ENCODE results near the gene MTUS2.

The MTUS2 gene

GRCh38 chr13:29459813-29460355, 639.7 kb downstream of the MTUS2 start:
- no peak for DNase-seq

GRCh38 chr13:29464105-29464679, 644.1 kb downstream of the MTUS2 start:
- DNase-seq: no peak

- DNase-seq: no peak
Measured at GRCh38 chr13:29465741-29466293, 645.7 kb downstream of the MTUS2 start.

- DNase-seq: no peak
Measured at GRCh38 chr13:29471551-29471950, 651.4 kb downstream of the MTUS2 start.

GRCh38 chr13:29472332-29472961, 652.3 kb downstream of the MTUS2 start:
- no peak for DNase-seq

GRCh38 chr13:29473166-29473565, 653.0 kb downstream of the MTUS2 start:
- DNase-seq: no peak

GRCh38 chr13:29474991-29475390, 654.9 kb downstream of the MTUS2 start:
- no peak for DNase-seq

- DNase-seq: no peak
Measured at GRCh38 chr13:29476046-29476445, 655.9 kb downstream of the MTUS2 start.

GRCh38 chr13:29479716-29480492, 659.8 kb downstream of the MTUS2 start:
- no peak for DNase-seq

- DNase-seq: no peak
Measured at GRCh38 chr13:29480893-29481525, 660.9 kb downstream of the MTUS2 start.

GRCh38 chr13:29481603-29482002, 661.5 kb downstream of the MTUS2 start:
- DNase-seq: no peak

GRCh38 chr13:29482504-29482903, 662.4 kb downstream of the MTUS2 start:
- DNase-seq: no peak

- no peak for DNase-seq
Measured at GRCh38 chr13:29483211-29483610, 663.1 kb downstream of the MTUS2 start.

GRCh38 chr13:29483623-29484022, 663.5 kb downstream of the MTUS2 start:
- DNase-seq: no peak

GRCh38 chr13:29484236-29484635, 664.1 kb downstream of the MTUS2 start:
- DNase-seq: no peak

- DNase-seq: no peak
Measured at GRCh38 chr13:29484796-29485195, 664.7 kb downstream of the MTUS2 start.

- DNase-seq: no peak
Measured at GRCh38 chr13:29486551-29486950, 666.4 kb downstream of the MTUS2 start.

GRCh38 chr13:29487466-29488454, 667.6 kb downstream of the MTUS2 start:
- no peak for DNase-seq

- no peak for DNase-seq
Measured at GRCh38 chr13:29489650-29490560, 669.8 kb downstream of the MTUS2 start.

- DNase-seq: no peak
Measured at GRCh38 chr13:29490561-29490885, 670.4 kb downstream of the MTUS2 start.

- no peak for DNase-seq
Measured at GRCh38 chr13:29491248-29491647, 671.1 kb downstream of the MTUS2 start.

Data from NCI-H2081 treated with DMSO at 0.1 percent for 48 hours (cell line).